NCI-H2107 treated with DMSO at 0.1 percent for 48 hours (cell line): ENCODE measurements around the gene SLX4IP.
"Not testable (repeated sequence)": the region's sequence is repeated elsewhere in the genome, so short reads cannot be mapped to it uniquely, and the experiment has no call there.

Source experiments
- DNase-seq: peaks from one replicate; lab custom pipeline; 2025; ENCODE audit not compliant: unreplicated experiment; lab: John Stamatoyannopoulos, UW

The SLX4IP gene

DNA sequence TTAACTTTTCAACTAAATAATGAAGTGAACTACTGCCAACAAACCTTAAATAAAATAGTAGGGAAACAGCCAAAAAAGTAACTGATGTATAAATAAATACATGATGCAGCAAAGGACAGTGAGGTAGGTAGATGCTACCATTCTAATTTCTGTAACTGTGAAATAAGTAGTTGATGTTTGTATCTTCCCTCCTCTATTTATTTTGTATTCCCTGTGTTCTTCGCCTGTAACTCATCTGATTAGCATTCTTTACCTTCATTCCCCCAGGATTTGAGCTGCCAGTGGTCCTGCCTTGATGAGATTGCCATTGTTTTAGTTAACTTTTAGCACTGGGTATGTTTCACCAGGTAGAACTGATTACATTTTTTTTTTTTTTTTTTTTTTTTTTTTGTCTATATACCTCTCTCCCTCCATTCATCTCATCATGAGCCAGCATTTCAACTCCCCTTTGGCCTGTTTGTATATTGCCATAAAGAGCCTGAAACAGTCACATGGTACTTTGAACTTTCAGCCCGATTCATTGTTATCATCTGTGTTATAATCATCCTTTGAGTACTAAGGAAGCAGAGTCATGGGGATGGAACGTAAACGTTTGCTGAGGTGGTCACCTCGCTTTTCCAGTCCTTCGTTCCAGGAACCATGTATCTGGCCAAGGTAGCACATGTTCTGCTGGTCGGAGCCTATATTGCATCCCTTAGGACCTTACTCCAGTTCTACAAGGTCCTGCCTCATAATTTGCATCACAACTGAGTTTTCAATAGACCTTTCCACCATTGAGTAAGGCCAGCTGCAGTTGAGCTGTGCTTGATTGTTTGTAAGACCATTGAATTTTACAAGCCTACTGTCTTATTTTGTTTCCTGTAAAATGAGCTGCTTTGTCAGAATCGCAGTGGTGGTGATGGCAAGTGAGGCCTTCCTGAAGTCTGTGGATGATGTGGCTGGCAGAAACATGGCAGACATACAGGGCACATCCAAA lies 131.1 kb downstream of the SLX4IP start:
- peak; percentile 31 for DNase-seq

DNA sequence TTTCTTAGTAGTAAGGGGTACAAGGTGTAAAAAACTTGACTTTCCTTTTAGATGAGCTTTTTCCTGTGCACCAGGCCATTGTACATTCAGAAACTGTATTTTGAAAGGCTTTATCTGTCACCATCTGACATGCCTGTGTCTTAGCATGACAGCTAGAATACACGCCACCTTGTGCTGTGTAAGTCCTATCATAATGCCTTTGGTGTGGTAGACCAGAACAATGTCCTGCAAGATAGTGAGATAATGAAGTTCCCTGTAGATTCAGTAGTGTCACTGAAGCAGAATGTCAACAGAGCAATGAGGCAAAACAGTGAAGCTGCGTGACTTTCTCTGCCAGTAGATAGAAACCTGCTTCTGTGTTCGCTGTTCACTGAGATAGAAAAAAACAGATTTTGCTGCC lies 132.9 kb downstream of the SLX4IP start:
- DNase-seq = no peak

DNA sequence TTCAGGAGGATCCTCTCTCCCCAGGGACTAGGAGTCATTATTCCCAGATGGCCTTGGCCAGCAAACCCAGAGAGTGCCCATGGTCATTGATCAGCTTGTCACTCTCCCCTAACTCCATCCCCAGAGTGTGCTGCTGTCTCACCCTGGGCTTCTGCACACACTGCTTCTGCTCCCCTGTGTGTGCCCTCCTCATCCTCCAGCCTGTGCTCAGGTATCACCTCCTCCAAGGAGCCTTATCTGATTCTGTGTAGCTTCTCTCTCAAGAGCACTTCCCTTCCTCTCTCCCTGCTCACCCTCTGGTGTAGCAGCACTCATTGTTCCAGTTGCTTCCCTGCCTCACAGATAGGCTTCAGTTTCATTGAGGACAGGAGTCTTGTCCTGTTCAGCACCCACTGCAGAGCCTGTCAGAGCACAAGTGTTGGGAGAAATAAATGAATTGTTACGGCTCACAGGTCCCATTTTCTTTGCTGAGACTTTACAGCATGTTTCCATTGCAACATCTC lies 136.3 kb downstream of the SLX4IP start:
- no peak for DNase-seq

DNA sequence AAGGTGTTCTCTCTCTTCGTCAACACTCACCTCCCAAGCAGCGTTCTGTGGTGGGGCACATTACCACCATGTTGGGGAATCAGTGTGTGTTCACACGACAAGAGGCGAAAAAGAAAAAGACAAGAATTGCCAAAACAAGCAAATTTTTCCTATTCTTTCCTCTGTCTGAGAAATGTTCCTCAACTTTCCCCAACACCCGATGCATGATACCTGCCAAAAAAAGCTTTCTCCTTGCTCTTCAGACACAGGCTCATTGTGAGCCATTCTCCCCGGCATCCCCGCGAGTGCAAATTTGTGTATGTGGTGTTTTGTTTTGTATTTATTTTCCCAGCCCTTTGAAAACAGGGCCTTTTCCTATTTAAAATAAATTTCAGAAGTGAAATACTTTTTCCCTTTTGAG lies 137.7 kb downstream of the SLX4IP start:
- DNase-seq = no peak

DNA sequence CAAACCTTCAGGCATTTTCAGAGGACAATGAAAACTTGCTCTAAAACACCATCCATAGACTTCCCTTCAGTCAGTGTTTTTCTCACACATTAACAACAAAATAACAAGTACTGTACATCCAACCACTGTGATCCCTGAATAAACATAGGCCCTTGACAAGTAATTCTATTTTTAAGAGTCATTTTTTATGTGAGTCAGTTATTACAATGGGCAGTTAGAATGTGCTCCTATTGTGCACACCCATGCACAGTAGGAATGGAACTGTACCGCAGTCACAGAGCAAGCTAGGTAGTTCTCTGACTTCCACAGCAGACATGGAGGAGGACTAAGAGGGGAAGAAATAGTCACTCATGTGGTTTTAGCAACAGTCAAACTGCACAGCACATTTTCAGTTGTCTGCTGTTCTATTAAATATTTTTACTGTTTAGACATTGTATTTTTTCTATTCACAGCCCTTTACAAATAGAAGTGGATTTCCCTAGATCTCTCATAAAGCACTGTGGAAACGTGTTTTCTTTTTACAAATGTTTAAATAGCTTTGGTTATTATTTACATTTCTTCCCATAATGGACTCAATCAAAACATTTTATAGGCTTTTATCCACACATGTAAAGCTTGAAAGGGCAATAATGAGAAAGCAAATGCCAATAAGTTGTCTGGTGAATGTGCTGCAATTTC lies 138.3 kb downstream of the SLX4IP start:
- DNase-seq = no peak

DNA sequence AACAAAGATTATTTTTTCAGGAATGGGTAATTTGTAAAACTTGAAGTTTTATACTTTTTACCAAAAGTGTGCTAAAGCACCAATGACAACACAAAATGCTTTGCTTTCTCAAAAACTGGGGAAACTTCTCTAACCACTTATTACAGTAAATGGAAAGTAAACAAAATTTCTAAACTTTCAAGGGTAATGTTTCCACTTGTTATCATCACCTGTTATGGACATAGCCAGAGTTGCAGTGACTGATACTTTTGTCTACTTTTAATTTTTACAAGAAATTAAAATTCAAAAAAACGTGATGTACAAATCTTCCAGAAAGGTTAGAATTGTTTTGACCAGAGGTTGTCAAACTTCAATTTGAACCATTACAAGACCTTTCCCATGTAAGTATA lies 138.8 kb downstream of the SLX4IP start:
- DNase-seq = no peak

DNA sequence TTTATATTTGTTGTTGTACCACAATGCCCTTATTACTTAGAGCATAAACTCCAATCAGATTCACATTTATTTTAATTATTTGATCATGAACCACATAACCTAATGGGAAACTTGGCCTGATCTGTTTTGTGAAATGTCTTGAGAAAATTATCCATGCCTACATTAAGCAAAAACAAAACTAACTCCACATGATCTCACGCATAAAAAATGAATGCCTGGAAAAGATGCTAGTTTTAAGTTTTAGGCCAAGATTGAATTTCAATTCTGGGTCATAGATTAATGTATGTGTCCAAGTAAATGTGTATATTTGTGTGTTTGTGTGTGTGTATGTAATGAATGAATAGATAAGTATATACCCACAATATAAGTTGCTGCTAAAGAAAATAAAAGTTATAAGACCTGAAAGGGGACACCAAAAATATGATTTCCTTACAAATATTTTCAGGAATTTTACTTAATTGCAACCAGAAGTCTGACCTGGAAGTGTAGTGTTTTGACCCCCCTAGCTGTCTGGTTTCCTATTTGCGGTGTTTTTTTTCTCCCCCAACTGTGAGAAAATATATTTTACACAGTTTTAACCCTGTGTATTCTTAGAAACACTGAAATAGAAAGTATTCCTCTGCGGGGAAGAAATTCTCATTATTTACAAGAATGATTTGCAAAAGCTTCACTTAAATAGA lies 141.4 kb downstream of the SLX4IP start:
- DNase-seq = no peak

DNA sequence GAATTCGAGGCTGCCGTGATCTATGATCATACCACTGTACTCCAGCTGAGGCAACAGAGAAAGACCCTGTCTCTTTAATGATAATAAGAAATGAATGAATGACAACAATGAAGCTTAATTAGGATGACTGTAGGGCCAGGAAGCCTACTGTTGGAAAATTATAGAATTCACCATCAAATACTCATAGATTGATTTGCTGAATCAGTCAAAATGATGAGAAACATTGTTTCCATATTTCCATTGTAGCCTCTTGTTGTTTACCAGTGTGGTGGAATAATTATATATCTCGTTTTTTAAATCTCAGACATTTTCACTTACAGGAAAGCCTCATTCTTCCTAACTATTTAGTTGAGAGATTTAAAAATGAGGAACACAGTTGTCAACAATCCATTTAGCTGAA lies 142.5 kb downstream of the SLX4IP start:
- DNase-seq = no peak

DNA sequence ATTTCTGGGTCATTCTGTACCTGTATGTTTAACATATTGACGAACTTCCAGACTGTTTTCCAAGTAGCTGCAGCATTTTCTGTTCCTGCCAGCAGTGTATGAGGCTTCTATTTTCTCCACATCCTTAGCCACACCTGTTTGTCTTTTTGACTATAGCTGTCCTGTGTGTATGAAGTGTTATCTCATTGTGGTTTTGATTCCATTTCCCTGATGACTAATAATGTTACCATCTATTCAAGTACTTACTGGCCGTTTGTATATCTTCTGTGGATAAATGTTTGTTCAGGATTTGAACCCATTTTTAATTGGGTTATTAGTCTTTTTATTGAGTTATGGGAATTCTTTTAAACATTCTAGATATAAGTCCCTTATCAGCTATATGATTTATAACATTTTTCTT lies 143.5 kb downstream of the SLX4IP start:
- DNase-seq = no peak

DNA sequence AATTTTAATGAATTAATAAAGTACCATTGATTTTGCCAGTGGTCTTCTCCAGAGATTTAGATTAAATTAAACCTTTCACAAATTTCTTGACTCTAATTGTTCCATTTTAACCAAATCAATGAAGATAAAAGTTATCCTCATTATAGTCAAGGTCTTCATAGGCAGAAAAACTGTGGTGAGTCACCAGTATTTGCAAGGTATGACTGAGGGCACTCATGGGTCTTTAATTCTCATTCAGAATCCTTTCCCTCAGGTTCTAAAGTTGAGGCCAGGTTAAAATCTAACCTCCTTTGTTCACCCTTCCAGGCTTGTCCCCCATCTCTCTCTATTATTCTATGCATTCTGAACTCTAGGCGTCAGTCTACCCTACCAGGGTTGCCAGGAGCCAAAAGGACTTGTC lies 144.8 kb downstream of the SLX4IP start:
- no peak for DNase-seq

DNA sequence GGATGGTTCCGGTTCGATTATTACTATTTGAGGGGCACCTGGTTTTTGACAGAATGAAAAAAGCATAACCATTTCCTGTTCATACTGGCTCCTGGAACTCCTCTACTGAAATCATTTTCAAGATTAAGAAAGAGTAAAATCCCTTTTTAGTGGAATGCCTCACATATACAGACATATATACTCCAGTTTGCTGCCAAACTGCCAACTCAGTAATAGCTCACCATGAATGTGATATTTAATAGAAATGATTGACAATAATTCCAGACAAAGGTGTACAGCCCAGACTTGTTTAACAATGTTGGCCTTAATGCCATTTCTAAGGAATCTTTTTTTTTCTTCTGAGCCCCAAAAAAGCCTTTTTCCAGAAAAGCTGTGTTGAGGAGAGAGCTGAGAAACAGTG lies 145.6 kb downstream of the SLX4IP start:
- DNase-seq = no peak

DNA sequence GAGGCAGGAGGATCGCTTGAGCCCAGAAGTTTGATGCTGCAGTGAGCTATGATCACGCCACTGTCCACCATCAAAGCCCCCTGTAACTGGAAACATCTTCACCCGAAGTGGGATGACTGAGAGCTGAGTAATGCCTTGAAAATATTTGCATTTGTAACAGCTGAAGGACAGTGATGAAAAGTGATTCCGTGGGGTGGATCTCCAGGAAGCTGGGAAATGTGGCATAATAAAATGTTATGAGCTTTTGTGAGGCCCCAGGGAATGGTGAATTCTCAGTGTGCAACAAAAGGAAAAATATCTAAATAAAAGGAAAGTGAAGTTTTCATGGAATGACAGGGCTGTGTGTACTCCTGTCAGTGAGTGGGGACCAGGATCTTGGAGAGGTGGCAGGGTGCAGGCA lies 146.7 kb downstream of the SLX4IP start:
- no peak for DNase-seq

DNA sequence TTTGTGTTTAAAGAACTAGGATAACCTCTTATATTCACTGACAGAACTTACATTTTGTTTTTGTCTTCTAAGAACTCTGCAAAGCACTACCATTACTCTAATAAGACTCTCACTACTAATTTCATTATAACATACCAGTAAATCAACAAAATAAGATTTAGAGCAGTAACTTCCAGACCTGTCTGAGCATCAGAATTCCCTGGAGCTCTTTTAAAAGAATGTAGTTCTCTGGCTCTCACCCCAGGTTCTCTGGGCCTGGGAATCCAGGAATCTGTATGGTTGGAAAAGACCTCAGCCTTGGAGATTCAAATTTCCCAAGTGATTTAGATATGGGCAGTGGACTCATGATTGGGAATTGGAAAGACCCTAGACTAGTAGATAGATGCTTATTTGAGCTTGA lies 149.3 kb downstream of the SLX4IP start:
- no peak for DNase-seq

DNA sequence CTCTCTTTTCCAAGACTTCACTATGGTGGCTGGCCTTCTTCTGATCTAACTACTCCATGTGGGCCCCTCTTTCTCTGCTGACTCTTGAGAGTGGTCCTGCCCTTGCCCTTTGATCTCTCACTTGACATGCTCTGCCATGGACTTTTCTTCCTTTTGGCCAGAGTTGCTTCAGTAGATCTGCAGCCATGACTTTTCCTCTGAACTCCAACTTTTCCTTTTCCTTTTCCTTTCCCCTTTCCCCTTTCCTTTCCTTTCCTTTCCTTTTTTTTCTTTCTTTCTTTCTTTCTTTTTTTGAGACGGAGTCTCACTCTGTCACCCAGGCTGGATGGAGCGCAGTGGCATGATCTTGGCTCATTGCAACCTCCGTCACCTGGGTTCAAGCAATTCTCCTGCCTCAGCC lies 150.2 kb downstream of the SLX4IP start:
- DNase-seq = no peak

DNA sequence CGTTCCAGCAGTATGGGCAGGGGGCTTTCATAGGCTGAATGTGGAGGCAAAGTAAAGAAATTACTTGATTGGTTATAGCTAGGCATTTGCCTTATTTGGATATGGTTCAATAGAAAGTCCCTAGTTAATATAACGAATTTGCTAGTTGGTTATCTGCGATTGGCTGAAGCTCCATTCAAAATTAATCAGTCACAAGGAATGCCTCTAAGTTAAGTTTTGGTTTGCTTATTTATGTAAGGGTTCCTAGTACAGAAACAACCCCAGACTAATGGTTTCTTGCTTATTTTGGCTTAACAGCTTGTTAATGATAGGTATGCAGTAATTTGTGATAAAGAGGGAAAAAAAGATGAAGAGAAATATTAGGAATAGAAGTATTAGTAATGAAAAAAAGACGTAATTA lies 151.2 kb downstream of the SLX4IP start:
- no peak for DNase-seq

DNA sequence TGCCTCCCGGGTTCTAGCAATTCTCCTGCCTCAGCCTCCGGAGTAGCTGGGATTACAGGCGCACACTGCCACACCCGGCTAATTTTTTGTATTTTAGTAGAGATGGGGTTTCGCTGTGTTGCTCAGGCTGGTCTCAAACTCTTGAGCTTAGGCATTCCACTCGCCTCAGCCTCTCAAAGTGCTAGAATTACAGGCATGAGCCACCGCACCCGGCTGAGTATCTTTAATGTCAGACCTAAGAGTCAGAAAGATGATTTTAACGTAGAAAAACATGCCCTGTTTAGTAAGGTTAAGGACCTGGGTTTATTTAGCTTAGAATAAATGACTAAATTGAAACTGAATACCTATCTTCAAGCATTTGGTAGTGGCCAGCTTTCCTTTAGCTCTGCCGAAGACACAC lies 155.3 kb downstream of the SLX4IP start:
- not testable (repeated sequence) for DNase-seq

DNA sequence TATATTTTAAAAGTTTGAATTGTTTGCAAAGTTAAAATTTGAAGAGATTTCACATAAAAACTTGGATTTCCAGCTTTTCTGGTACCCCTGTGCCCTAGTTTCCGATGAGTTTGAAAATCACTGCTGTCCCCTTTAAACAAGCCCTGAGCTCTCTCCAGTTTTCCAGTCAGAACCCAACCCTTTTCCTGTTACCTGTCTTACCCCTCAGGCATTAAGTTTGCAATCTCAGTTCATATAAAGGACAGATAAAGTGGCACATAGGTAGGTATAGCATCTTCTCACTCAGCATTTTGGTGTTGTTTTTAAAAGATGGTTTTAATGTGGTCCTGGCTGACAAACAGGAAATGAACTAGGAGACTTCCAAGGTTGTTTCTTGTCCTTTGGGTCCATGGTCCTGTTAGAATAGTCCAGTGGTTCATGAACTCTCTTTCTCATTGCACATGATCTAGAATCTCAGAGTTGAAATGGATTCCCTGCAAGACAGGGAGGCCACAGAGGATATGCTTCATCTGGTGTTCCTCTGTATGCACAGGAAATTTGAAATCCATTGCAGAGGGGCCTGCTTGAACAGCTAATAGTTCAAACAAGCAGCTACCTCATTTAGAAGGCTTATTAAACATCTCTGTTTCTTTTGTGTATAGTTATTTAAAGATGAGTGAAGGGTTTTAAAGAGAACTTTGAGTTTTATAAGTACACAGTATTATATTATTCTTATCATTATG lies 156.0 kb downstream of the SLX4IP start:
- DNase-seq = no peak

DNA sequence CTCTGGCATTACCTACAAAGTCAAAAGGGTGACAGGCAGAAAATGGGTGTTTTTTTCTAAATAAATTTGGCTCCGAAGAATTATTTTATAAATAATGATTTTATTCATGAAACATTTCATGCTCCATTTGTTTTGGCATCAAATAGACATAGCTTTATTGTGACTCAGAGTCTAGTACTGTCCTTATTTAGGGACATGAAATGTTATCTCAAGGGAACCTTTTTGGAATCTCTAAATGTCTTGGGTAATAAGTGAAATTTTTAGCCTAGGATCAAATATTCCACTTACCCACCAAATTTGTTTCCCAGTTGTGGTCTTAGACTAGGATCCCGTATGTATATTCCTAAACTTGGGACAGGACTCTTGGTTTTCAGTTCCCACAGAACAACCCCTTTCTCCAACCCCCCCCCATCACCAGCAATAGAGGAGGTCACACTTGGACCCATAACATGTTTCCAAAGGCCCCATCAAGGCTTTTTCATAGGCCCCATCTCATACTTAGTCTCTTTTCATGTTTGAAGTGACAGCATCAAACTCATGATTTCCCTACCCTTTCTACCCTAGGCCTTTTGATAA lies 156.9 kb downstream of the SLX4IP start:
- DNase-seq = no peak

DNA sequence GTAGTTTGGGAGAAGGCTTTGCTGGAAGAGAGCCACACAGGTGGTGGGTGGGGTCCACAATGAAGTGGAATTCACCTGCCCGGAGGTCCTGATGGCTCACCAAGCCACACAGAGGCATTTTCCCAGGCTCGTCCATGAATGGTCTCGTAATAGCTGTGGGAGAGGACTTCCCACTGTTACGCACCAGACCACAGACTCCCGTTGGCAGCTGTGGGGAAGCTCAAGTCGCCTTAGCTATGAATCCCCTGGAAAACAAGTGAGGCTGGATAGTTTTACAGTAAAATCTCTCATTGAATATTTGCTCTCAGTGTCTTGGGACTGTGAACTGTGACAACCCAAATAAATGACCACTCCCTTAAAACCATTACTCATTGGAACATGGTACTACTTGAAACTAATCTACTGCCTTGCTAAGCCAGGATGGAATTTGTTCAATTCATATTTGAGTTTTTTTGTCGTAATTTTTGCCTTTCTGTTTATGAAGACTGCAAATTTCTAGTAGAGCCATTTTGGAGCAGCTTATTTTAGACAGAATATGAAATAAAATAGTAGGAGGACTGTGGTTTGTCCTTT lies 159.3 kb downstream of the SLX4IP start:
- no peak for DNase-seq

DNA sequence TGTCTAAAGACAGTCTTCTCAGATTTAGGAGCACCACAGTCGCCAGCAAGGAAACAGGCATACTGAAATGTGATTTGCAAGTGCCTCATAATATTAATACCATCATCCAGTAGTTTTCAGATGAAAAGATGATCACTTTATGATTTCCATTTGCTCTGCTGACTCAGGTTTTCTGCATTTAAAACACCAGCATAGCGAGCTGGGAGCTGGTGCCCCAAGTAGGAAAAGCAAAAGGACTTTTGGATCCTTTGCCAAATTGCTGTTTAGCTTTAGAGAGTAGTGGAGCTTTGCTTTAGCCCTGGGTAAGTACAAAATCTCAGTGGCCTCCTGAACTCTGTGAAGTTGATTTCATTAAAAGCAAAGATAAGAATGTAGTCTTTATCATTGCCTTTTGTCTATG lies 160.2 kb downstream of the SLX4IP start:
- DNase-seq = no peak
